SK-N-SH treated with all-trans-retinoic acid at 6 μM for 48 hours (cell line): ENCODE results near the gene FAM120AOS.

ENCODE experiments used
- ATAC-seq: fragments of 200-7000 bp; cut with Tn5 transposase; 3 replicates; pipeline ENCODE4 v1.9.1; 2020; ENCODE audit warnings: mild to moderate bottlenecking, moderate library complexity
- ARNTL ChIP-seq: fragments of 450-650 bp; formaldehyde crosslinking; IDR thresholded peaks from 2 replicates; pipeline ENCODE4 v1.5.0; 2020; ENCODE audit warnings: low read depth, mild to moderate bottlenecking, moderate library complexity, borderline replicate concordance
- BACH2 ChIP-seq: fragments of 250-450 bp; sonication (Bioruptor Pico); IDR thresholded peaks from 2 replicates; pipeline ENCODE4 v1.9.0; 2021; ENCODE audit warnings: mild to moderate bottlenecking, borderline replicate concordance
- CREB5 ChIP-seq: fragments of 250-450 bp; sonication (Bioruptor Pico); IDR thresholded peaks from 2 replicates; pipeline ENCODE4 v1.5.1; 2020; ENCODE audit warnings: low read depth, mild to moderate bottlenecking, moderate library complexity
- CSDC2 ChIP-seq: fragments of 250-450 bp; sonication (Bioruptor Pico); IDR thresholded peaks from 2 replicates; pipeline ENCODE4 v1.5.0; 2020; ENCODE audit warnings: mild to moderate bottlenecking, moderate library complexity
- ESRRG ChIP-seq: fragments of 250-450 bp; sonication (Bioruptor Pico); IDR thresholded peaks from 2 replicates; pipeline ENCODE4 v1.6.1; 2021; ENCODE audit warnings: mild to moderate bottlenecking
- GLIS3 ChIP-seq: fragments of 250-450 bp; sonication (Bioruptor Pico); IDR thresholded peaks from 2 replicates; pipeline ENCODE4 v1.5.0; 2020; ENCODE audit warnings: mild to moderate bottlenecking, moderate library complexity
- OSR1 ChIP-seq: fragments of 250-450 bp; sonication (Bioruptor Pico); IDR thresholded peaks from 2 replicates; pipeline ENCODE4 v1.8.0; 2022; ENCODE audit warnings: moderate library complexity, mild to moderate bottlenecking, inconsistent platforms
- PATZ1 ChIP-seq: fragments of 250-450 bp; sonication (Bioruptor Pico); IDR thresholded peaks from 2 replicates; pipeline ENCODE4 v1.8.0; 2020; ENCODE audit warnings: mild to moderate bottlenecking, moderate library complexity, borderline replicate concordance
- POU6F1 ChIP-seq: fragments of 250-450 bp; sonication (Bioruptor Pico); IDR thresholded peaks from 2 replicates; pipeline ENCODE4 v1.8.0; 2021; ENCODE audit warnings: low read depth, mild to moderate bottlenecking, moderate library complexity, borderline replicate concordance
- PPARA ChIP-seq: fragments of 250-450 bp; sonication (Bioruptor Pico); IDR thresholded peaks from 2 replicates; pipeline ENCODE4 v1.5.0; 2020; ENCODE audit warnings: mild to moderate bottlenecking, borderline replicate concordance
- SNAI2 ChIP-seq: fragments of 250-450 bp; sonication (Bioruptor Pico); IDR thresholded peaks from 2 replicates; pipeline ENCODE4 v1.5.0; 2020; ENCODE audit warnings: mild to moderate bottlenecking, moderate library complexity
- TCF4 ChIP-seq: fragments of 250-450 bp; sonication (Bioruptor Pico); IDR thresholded peaks from 2 replicates; pipeline ENCODE4 v1.8.0; 2021; ENCODE audit warnings: mild to moderate bottlenecking, moderate library complexity, borderline replicate concordance
- TOX ChIP-seq: fragments of 250-450 bp; sonication (Bioruptor Pico); IDR thresholded peaks from 2 replicates; pipeline ENCODE4 v1.8.0; 2021; ENCODE audit warnings: mild to moderate bottlenecking, moderate library complexity, borderline replicate concordance
- TSHZ2 ChIP-seq: fragments of 250-450 bp; sonication (Bioruptor Pico); IDR thresholded peaks from 2 replicates; pipeline ENCODE4 v1.5.0; 2020; ENCODE audit warnings: mild to moderate bottlenecking, moderate library complexity
- ZC3H10 ChIP-seq: fragments of 250-450 bp; sonication (Bioruptor Pico); IDR thresholded peaks from 2 replicates; pipeline ENCODE4 v1.5.1; 2021; ENCODE audit warnings: mild to moderate bottlenecking, moderate library complexity
- ZFP3 ChIP-seq: fragments of 250-450 bp; sonication (Bioruptor Pico); IDR thresholded peaks from 2 replicates; pipeline ENCODE4 v1.5.0; 2020; ENCODE audit warnings: mild to moderate bottlenecking, moderate library complexity
- ZNF565 ChIP-seq: fragments of 450-650 bp; formaldehyde crosslinking; conservative IDR thresholded peaks from 2 replicates; pipeline ENCODE4 v1.5.0; 2020; ENCODE audit warnings: low read depth, mild to moderate bottlenecking, moderate library complexity
- ZNF70 ChIP-seq: fragments of 450-650 bp; formaldehyde crosslinking; IDR thresholded peaks from 2 replicates; pipeline ENCODE4 v1.5.0; 2020; ENCODE audit warnings: mild to moderate bottlenecking, moderate library complexity
- ZNF8 ChIP-seq: fragments of 450-650 bp; formaldehyde crosslinking; IDR thresholded peaks from 2 replicates; pipeline ENCODE4 v1.5.0; 2020; ENCODE audit warnings: mild to moderate bottlenecking, moderate library complexity

Gene FAM120AOS

GRCh38 chr9:93468763-93469456 lies 15.5 kb upstream of the FAM120AOS start (continued):
- no peak for TF ChIP-seq CREB5 (CRISPR knock-in tag)
- TF ChIP-seq OSR1: no peak
- no peak for TF ChIP-seq GLIS3 (CRISPR knock-in tag)
- no peak for TF ChIP-seq TOX (CRISPR knock-in tag)
- no peak for TF ChIP-seq TSHZ2 (CRISPR knock-in tag)

- ATAC-seq: no peak
- TF ChIP-seq POU6F1 (CRISPR knock-in tag) (no peak), BACH2 (CRISPR knock-in tag) (no peak), ZFP3 (no peak)
Measured at GRCh38 chr9:93467462-93467861, 14.1 kb upstream of the FAM120AOS start.

GRCh38 chr9:93467062-93467416 lies 13.7 kb upstream of the FAM120AOS start:
- TF ChIP-seq GLIS3 (CRISPR knock-in tag) (no peak), SNAI2 (no peak), TCF4 (CRISPR knock-in tag) (no peak), PPARA (CRISPR knock-in tag) (no peak), ESRRG (no peak), ZNF565 (CRISPR knock-in tag) (no peak), OSR1 (no peak), ZNF8 (no peak), ZC3H10 (CRISPR knock-in tag) (no peak)
- no peak for ATAC-seq

GRCh38 chr9:93466416-93467061 lies 13.2 kb upstream of the FAM120AOS start:
- TF ChIP-seq POU6F1 (CRISPR knock-in tag) (no peak), ZC3H10 (CRISPR knock-in tag) (no peak), TCF4 (CRISPR knock-in tag) (no peak), GLIS3 (CRISPR knock-in tag) (no peak), ZNF70 (CRISPR knock-in tag) (no peak), SNAI2 (no peak), BACH2 (CRISPR knock-in tag) (no peak), TOX (CRISPR knock-in tag) (no peak), PATZ1 (CRISPR knock-in tag) (no peak), PPARA (CRISPR knock-in tag) (no peak), ARNTL (CRISPR knock-in tag) (no peak), CSDC2 (no peak)
- ATAC-seq: no peak
